Esophagus (tissue), 2 donors: ENCODE results near the gene CSNK2A3. TPM values are rescaled to one million over a fixed set of nuclear protein-coding genes. Genes with fewer than 3 reads are reported as not detected.

ENCODE experiments used
- H3K27ac ChIP-seq, 2 donors: one replicate each; pipeline ENCODE4 v1.5.1; 2013; ENCODE audit warnings: low read depth in 2 of 2, mild to moderate bottlenecking in 2 of 2, inconsistent platforms in 1 of 2, low read length in 1 of 2, moderate library complexity in 1 of 2
- H3K27me3 ChIP-seq, 2 donors: one replicate each; pipeline ENCODE4 v1.6.1; 2013; ENCODE audit warnings: low read length in 2 of 2, control low read depth in 1 of 2, mild to moderate bottlenecking in 1 of 2; ENCODE audit not compliant: insufficient read depth in 2 of 2, control insufficient read depth in 1 of 2
- H3K36me3 ChIP-seq, 2 donors: one replicate each; pipeline ENCODE4 v1.6.1; 2013; ENCODE audit warnings: low read length in 1 of 2; ENCODE audit not compliant: control insufficient read depth in 2 of 2, insufficient read depth in 2 of 2
- H3K4me1 ChIP-seq, 2 donors: one replicate each; pipeline ENCODE4 v1.6.1; 2013; ENCODE audit warnings: low read length in 1 of 2; ENCODE audit not compliant: control insufficient read depth in 2 of 2, insufficient read depth in 2 of 2
- H3K4me3 ChIP-seq, 2 donors: one replicate each; pipeline ENCODE4 v1.5.1; 2013; ENCODE audit warnings: low read length in 2 of 2, mild to moderate bottlenecking in 2 of 2, low read depth in 1 of 2, moderate library complexity in 1 of 2
- H3K9me3 ChIP-seq, 2 donors: one replicate each; pipeline ENCODE4 v1.6.1; 2013; ENCODE audit warnings: mild to moderate bottlenecking in 2 of 2, low read depth in 1 of 2, low read length in 1 of 2, moderate library complexity in 1 of 2; ENCODE audit not compliant: control insufficient read depth in 2 of 2, insufficient read depth in 1 of 2
- WGBS, 2 donors: extraction: QIAGEN DNeasy Blood & Tissue Kit; methylation state at CpG; one replicate each; pipeline ENCODE4 v1.1.7; 2013; 5-methylcytosine and 5-hydroxymethylcytosine counted together
- polyA plus RNA-seq, 2 donors: library from polyadenylated mRNA; stranded (reverse); fragments of 200-250 nt; gene quantifications; one replicate each; pipeline ENCODE4 v1.2.3, GENCODE V29; 2013
- donor health status: healthy with polysubstance abuse.
- donor health status: Bipolar disorder and iron deficiency.

The CSNK2A3 gene
- polyA plus RNA-seq, 2 donors, result 0.14 to 0.54 TPM

GRCh38 chr11:11312738-11313137 lies 40.3 kb downstream of the CSNK2A3 start:
- Histone ChIP-seq H3K9me3 (no peaks in the 10 kb centered on the region), H3K27me3 (no peaks in the 10 kb centered on the region), H3K4me3 (no peak overlapping the region), H3K27ac (no peak overlapping the region), H3K36me3 (no peaks in the 10 kb centered on the region), H3K4me1 (peaks cover 0 to 2% of the 10 kb centered on the region in 2 donors)
- 92 to 96% methylated on average over 1 of the region's 1 CpG for WGBS, 2 donors

GRCh38 chr11:11311169-11311568 lies 41.9 kb downstream of the CSNK2A3 start:
- no peaks in the 10 kb centered on the region for H3K27me3 ChIP-seq
- peaks cover 0 to 2% of the 10 kb centered on the region in 2 donors for H3K4me1 ChIP-seq
- H3K27ac ChIP-seq, result no peak overlapping the region
- H3K36me3 ChIP-seq, result no peaks in the 10 kb centered on the region
- WGBS, 2 donors, result 76 to 83% methylated on average over 3 of the region's 3 CpGs
- H3K4me3 ChIP-seq, result no peak overlapping the region
- no peaks in the 10 kb centered on the region for H3K9me3 ChIP-seq

- Histone ChIP-seq H3K4me3 (no peak overlapping the region), H3K4me1 (peaks cover 0 to 2% of the 10 kb centered on the region in 2 donors), H3K27me3 (no peaks in the 10 kb centered on the region), H3K9me3 (no peaks in the 10 kb centered on the region), H3K36me3 (no peaks in the 10 kb centered on the region), H3K27ac (no peak overlapping the region)
- WGBS, 2 donors, result 93 to 96% methylated on average over 2 of the region's 2 CpGs
Measured at GRCh38 chr11:11309906-11310305, 43.1 kb downstream of the CSNK2A3 start.

- peaks cover 0 to 2% of the 10 kb centered on the region in 2 donors for H3K36me3 ChIP-seq
- WGBS, 2 donors, result 82 to 100% methylated on average over 1 of the region's 1 CpG
- H3K27ac ChIP-seq, result no peak overlapping the region
- no peak overlapping the region for H3K4me3 ChIP-seq
- H3K9me3 ChIP-seq, result no peaks in the 10 kb centered on the region
- H3K4me1 ChIP-seq, result peaks cover 0 to 4% of the 10 kb centered on the region in 2 donors
- H3K27me3 ChIP-seq, result no peaks in the 10 kb centered on the region
Measured at GRCh38 chr11:11308249-11308648, 44.8 kb downstream of the CSNK2A3 start.

GRCh38 chr11:11306855-11307254 lies 46.2 kb downstream of the CSNK2A3 start:
- WGBS, 2 donors, result 81 to 87% methylated on average over 2 of the region's 2 CpGs
- no peak overlapping the region for H3K4me3 ChIP-seq
- H3K27ac ChIP-seq, result no peak overlapping the region
- H3K27me3 ChIP-seq, result no peaks in the 10 kb centered on the region
- H3K9me3 ChIP-seq, result no peaks in the 10 kb centered on the region
- H3K36me3 ChIP-seq, result peaks cover 0 to 2% of the 10 kb centered on the region in 2 donors
- H3K4me1 ChIP-seq, result peaks cover 0 to 2% of the 10 kb centered on the region in 2 donors

GRCh38 chr11:11304550-11304949 lies 48.5 kb downstream of the CSNK2A3 start:
- Histone ChIP-seq H3K9me3 (no peaks in the 10 kb centered on the region), H3K4me1 (peaks cover 0 to 2% of the 10 kb centered on the region in 2 donors), H3K27me3 (no peaks in the 10 kb centered on the region), H3K4me3 (no peak overlapping the region), H3K36me3 (peaks cover 0 to 2% of the 10 kb centered on the region in 2 donors), H3K27ac (no peak overlapping the region)
- 79 to 87% methylated on average over 7 of the region's 7 CpGs for WGBS, 2 donors

GRCh38 chr11:11302565-11302964 lies 50.5 kb downstream of the CSNK2A3 start:
- WGBS, 2 donors, result 89 to 95% methylated on average over 10 of the region's 10 CpGs
- peaks cover 0 to 2% of the 10 kb centered on the region in 2 donors for H3K36me3 ChIP-seq

More at GRCh38 chr11:11302565-11302964, 50.5 kb downstream of the CSNK2A3 start:
- no peak overlapping the region for H3K4me3 ChIP-seq
- no peaks in the 10 kb centered on the region for H3K27me3 ChIP-seq
- H3K4me1 ChIP-seq, result peaks cover 0 to 2% of the 10 kb centered on the region in 2 donors
- no peaks in the 10 kb centered on the region for H3K9me3 ChIP-seq
- no peak overlapping the region for H3K27ac ChIP-seq
